Caki2 (cell line): ENCODE data around the gene RGS7. TPM values are rescaled to one million over a fixed set of nuclear protein-coding genes. Genes with fewer than 3 reads are reported as not detected.
A peak's percentile ranks its signal among the peaks of the same experiment; 100 is the strongest.
"Not testable (repeated sequence)": the region's sequence is repeated elsewhere in the genome, so short reads cannot be mapped to it uniquely, and the experiment has no call there.

Experiments
- DNase-seq: peaks from one replicate; pipeline ENCODE4 v3.0.0-alpha.2; 2015; ENCODE audit warnings: low read depth
- in situ Hi-C: cut with HindIII; loops from 2 replicates; pipeline ENCODE4 v1.10.0; 2016; ENCODE audit warnings: low sequenced_read_pairs, low pct_unique_long_range_greater_than_20kb, mixed read lengths
- total RNA-seq: library from RNA; depleted of rRNA; stranded (reverse); fragments of >200 nt; shearing (Covaris generic); gene quantifications from 2 replicates; pipeline ENCODE4 v1.2.3, GENCODE V29; 2014; ENCODE audit warnings: low replicate concordance

Gene RGS7
- total RNA-seq, 1 experiment from 2014 or later, result 0.98 TPM

- in situ Hi-C loops, result no loop called here
These were observed 13.0 kb downstream of the RGS7 start for GRCh38 chr1:241343956-241344355.

GRCh38 chr1:241336335-241336734 is 20.7 kb downstream of the RGS7 start:
- in situ Hi-C loops, result no loop called here
- DNase-seq, result no peak

More at GRCh38 chr1:241343956-241344355, 13.0 kb downstream of the RGS7 start:
- no peak for DNase-seq

- no peak for DNase-seq
- in situ Hi-C loops, result no loop called here
These were observed 24.0 kb downstream of the RGS7 start for GRCh38 chr1:241332987-241333386.

- in situ Hi-C loops, result no loop called here
- DNase-seq, result no peak
These were observed 25.0 kb downstream of the RGS7 start for GRCh38 chr1:241332037-241332409.

GRCh38 chr1:241331328-241332036 is 25.5 kb downstream of the RGS7 start:
- in situ Hi-C loops, result no loop called here
- no peak for DNase-seq

- in situ Hi-C loops, result no loop called here
- DNase-seq, result no peak
These were observed 26.2 kb downstream of the RGS7 start for GRCh38 chr1:241330619-241331327.

- in situ Hi-C loops, result no loop called here
- DNase-seq, result no peak
These were observed 31.5 kb downstream of the RGS7 start for GRCh38 chr1:241325456-241325855.

- peak; percentile 3 for DNase-seq
- in situ Hi-C loops, result no loop called here
These were observed 33.4 kb downstream of the RGS7 start for GRCh38 chr1:241323514-241324195.

- in situ Hi-C loops, result no loop called here
- DNase-seq, result no peak
These were observed 39.3 kb downstream of the RGS7 start for GRCh38 chr1:241317676-241318075.

- DNase-seq, result no peak
- in situ Hi-C loops, result no loop called here
These were observed 40.6 kb downstream of the RGS7 start for GRCh38 chr1:241316372-241316771.

- DNase-seq, result no peak
- in situ Hi-C loops, result no loop called here
These were observed 45.8 kb downstream of the RGS7 start for GRCh38 chr1:241311056-241311746.

- DNase-seq, result no peak
- in situ Hi-C loops, result no loop called here
These were observed 46.6 kb downstream of the RGS7 start for GRCh38 chr1:241310451-241310850.

GRCh38 chr1:241309651-241310050 is 47.4 kb downstream of the RGS7 start:
- in situ Hi-C loops, result no loop called here
- no peak for DNase-seq

GRCh38 chr1:241308471-241308870 is 48.5 kb downstream of the RGS7 start:
- no peak for DNase-seq
- in situ Hi-C loops, result no loop called here

GRCh38 chr1:241308011-241308410 is 49.0 kb downstream of the RGS7 start:
- in situ Hi-C loops, result no loop called here
- no peak for DNase-seq

- DNase-seq, result no peak
- in situ Hi-C loops, result no loop called here
These were observed 50.7 kb downstream of the RGS7 start for GRCh38 chr1:241306125-241306790.

GRCh38 chr1:241302024-241302423 is 55.0 kb downstream of the RGS7 start:
- in situ Hi-C loops, DNase-seq: not testable (repeated sequence)

GRCh38 chr1:241299347-241299746 is 57.7 kb downstream of the RGS7 start:
- in situ Hi-C loops, result no loop called here
- DNase-seq, result no peak
